ENCODE data around the gene PRDM2.

GRCh38 chr1:13804240-13804633, 104.2 kb downstream of the PRDM2 start:
- TF ChIP-seq POLR2A (IDR thresholded peaks at IDR 0.05) (no peak), CTCF (IDR thresholded peaks at IDR 0.05) (no peak)

All from suprapubic skin (tissue), 3 donors.